Natural killer cell (primary cell): ENCODE measurements around the gene THPO. TPM values are rescaled to one million over a fixed set of nuclear protein-coding genes. Genes with fewer than 3 reads are reported as not detected.

ENCODE experiments used
- ATAC-seq, 3 donors: fragments of 150-1000 bp in 2 of 3; fragments of 200-7000 bp in 1 of 3; cut with Tn5 transposase; 1 replicate in 1 of 3; 2 replicates in 2 of 3; pipeline ENCODE4 v1.10.0; 2021; ENCODE audit warnings: mild to moderate bottlenecking in 2 of 3, moderate library complexity in 2 of 3
- DNase-seq, 2 donors: peaks; one replicate each; pipeline versions ENCODE4 v3.0.0 to v3.0.0-alpha.2; 2013 to 2021; ENCODE audit warnings: mixed read lengths in 1 of 2
- H3K27ac ChIP-seq: one replicate; pipeline ENCODE4 v1.5.1; 2013; ENCODE audit warnings: mild to moderate bottlenecking, low read length
- H3K27me3 ChIP-seq: one replicate; pipeline ENCODE4 v1.6.1; 2013; ENCODE audit warnings: low read length; ENCODE audit not compliant: control insufficient read depth, insufficient read depth
- H3K36me3 ChIP-seq: one replicate; pipeline ENCODE4 v1.6.1; 2013; ENCODE audit warnings: low read length; ENCODE audit not compliant: control insufficient read depth, insufficient read depth
- H3K4me1 ChIP-seq: one replicate; pipeline ENCODE4 v1.6.1; 2013; ENCODE audit warnings: low read length; ENCODE audit not compliant: control insufficient read depth, insufficient read depth
- H3K4me3 ChIP-seq: one replicate; pipeline ENCODE4 v1.5.1; 2013; ENCODE audit warnings: low read length
- H3K9me3 ChIP-seq: one replicate; pipeline ENCODE4 v1.6.1; 2013; ENCODE audit warnings: low read length; ENCODE audit not compliant: control insufficient read depth, insufficient read depth
- H3K27ac Mint-ChIP-seq, 2 donors: one replicate each; pipeline ENCODE4 v1.8.0; 2022; ENCODE audit warnings: mild to moderate bottlenecking in 2 of 2, mixed read lengths in 2 of 2, moderate library complexity in 1 of 2
- H3K27me3 Mint-ChIP-seq, 2 donors: one replicate each; pipeline ENCODE4 v1.8.0; 2022; ENCODE audit warnings: low read depth in 2 of 2, mixed read lengths in 2 of 2
- H3K36me3 Mint-ChIP-seq: one replicate; pipeline ENCODE4 v1.8.0; 2022; ENCODE audit warnings: mixed read lengths
- H3K4me1 Mint-ChIP-seq, 2 donors: one replicate each; pipeline ENCODE4 v1.8.0; 2022; ENCODE audit warnings: mixed read lengths in 2 of 2
- H3K4me3 Mint-ChIP-seq: one replicate; pipeline ENCODE4 v1.8.0; 2022; ENCODE audit warnings: mild to moderate bottlenecking, moderate library complexity, mixed read lengths
- H3K9me3 Mint-ChIP-seq, 2 donors: one replicate each; pipeline ENCODE4 v1.8.0; 2022; ENCODE audit warnings: mixed read lengths in 2 of 2
- WGBS: methylation state at CpG from one replicate; pipeline ENCODE4 v1.1.7; 2013; ENCODE audit warnings: missing lambda C conversion rate; ENCODE audit not compliant: insufficient coverage; 5-methylcytosine and 5-hydroxymethylcytosine counted together
- intact Hi-C: fragments of 100-400 bp; cut with micrococcal nuclease; formaldehyde crosslinking; loops from one replicate; pipeline ENCODE4 v1.14.2; 2022
- total RNA-seq, 4 donors: library from RNA; stranded (reverse); fragments of 120-200 nt in 1 of 4; gene quantifications; one replicate each; pipeline versions ENCODE4 v1.2.3 to v1.2.4, GENCODE V29; 2013 to 2022
- TF ChIP-seq, protein P1 (sequence below): fragments of 200-600 bp; IDR thresholded peaks from one replicate; pipeline ENCODE4 v1.8.0; 2022; ENCODE audit warnings: antibody characterized with exemption

Gene THPO
- total RNA-seq, 3 donors from 2014 or later (not counting 1 experiment from before 2014, with no cell fraction given), result not detected

DNA sequence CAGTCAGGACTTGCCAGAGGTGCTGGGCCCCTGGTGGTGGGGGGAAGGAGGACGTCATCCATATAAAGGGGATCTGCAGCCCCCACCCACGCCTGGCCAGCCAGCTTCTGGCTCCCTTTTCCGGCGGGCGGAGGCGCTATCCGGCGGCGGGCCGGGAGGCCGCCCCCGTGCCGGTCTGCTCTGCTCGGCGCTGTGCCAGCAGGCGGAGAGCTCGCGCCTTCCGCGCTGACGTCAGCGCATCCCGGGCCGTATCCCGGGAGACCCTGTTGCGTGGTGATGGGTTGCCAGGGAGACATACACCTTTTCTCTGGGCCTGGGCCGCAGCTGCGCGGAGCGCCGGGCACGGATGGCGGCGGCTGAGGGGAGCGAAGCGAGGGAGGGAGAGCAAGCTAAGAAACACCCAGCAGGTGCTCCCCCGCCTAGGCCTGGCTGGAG is 39.5 kb downstream of the THPO start:
- WGBS, result 64% methylated on average over 37 of the region's 37 CpGs
- Histone ChIP-seq H3K4me1 (peaks cover 23% of the 10 kb centered on the region), H3K27ac (no peak overlapping the region), H3K36me3 (peaks cover 18% of the 10 kb centered on the region), H3K4me3 (no peak overlapping the region), H3K27me3 (no peaks in the 10 kb centered on the region), H3K9me3 (no peaks in the 10 kb centered on the region)
- ATAC-seq, result no peak
- DNase-seq, result peak in 1 of 2 donors; percentile 54
- H3K4me3 Mint-ChIP-seq, result no peak overlapping the region
- no peak overlapping the region for H3K27ac Mint-ChIP-seq
- intact Hi-C loops, result no loop called here
- TF ChIP-seq, protein P1, sequence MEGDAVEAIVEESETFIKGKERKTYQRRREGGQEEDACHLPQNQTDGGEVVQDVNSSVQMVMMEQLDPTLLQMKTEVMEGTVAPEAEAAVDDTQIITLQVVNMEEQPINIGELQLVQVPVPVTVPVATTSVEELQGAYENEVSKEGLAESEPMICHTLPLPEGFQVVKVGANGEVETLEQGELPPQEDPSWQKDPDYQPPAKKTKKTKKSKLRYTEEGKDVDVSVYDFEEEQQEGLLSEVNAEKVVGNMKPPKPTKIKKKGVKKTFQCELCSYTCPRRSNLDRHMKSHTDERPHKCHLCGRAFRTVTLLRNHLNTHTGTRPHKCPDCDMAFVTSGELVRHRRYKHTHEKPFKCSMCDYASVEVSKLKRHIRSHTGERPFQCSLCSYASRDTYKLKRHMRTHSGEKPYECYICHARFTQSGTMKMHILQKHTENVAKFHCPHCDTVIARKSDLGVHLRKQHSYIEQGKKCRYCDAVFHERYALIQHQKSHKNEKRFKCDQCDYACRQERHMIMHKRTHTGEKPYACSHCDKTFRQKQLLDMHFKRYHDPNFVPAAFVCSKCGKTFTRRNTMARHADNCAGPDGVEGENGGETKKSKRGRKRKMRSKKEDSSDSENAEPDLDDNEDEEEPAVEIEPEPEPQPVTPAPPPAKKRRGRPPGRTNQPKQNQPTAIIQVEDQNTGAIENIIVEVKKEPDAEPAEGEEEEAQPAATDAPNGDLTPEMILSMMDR, result no peak
- H3K27me3 Mint-ChIP-seq, result peaks cover 0 to 7% of the 10 kb centered on the region in 2 donors
- no peaks in the 10 kb centered on the region for H3K9me3 Mint-ChIP-seq
- H3K4me1 Mint-ChIP-seq, result peaks cover 17 to 45% of the 10 kb centered on the region in 2 donors
- H3K36me3 Mint-ChIP-seq, result no peaks in the 10 kb centered on the region

DNA sequence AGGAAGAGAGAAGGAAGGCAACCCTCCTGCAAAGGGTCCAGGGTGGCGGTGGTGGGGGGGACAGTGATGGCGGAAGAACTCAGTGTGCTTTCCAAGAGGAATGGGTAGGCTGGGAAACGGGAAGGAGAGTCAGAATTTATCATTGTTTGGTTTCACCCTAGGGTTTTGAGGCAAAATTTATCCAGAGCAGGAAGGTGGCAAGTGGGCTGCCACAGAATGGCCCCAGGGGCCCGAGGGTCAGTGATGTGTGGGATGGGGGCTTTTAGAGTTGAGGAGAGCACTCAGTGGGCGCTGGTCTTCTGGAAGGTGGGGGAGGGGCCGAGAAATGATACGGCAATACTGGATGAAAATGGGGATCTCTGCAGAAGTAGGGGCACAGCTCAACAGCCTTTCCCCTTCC is 40.0 kb downstream of the THPO start:
- no peak for ATAC-seq
- no peak for DNase-seq
- Histone ChIP-seq H3K9me3 (no peaks in the 10 kb centered on the region), H3K4me3 (no peak overlapping the region), H3K27me3 (no peaks in the 10 kb centered on the region), H3K36me3 (peaks cover 23% of the 10 kb centered on the region), H3K27ac (no peak overlapping the region), H3K4me1 (peaks cover 23% of the 10 kb centered on the region)
- Mint-ChIP-seq H3K9me3 (no peaks in the 10 kb centered on the region), H3K27me3 (peaks cover 0 to 7% of the 10 kb centered on the region in 2 donors), H3K4me3 (peak overlapping the region; percentile 7), H3K27ac (peak overlapping the region in 1 of 2 donors; percentile 80), H3K4me1 (peaks cover 17 to 45% of the 10 kb centered on the region in 2 donors), H3K36me3 (no peaks in the 10 kb centered on the region)
- TF ChIP-seq, protein P1, result no peak
- intact Hi-C loops, result no loop called here
- WGBS, result 82% methylated on average over 7 of the region's 7 CpGs

DNA sequence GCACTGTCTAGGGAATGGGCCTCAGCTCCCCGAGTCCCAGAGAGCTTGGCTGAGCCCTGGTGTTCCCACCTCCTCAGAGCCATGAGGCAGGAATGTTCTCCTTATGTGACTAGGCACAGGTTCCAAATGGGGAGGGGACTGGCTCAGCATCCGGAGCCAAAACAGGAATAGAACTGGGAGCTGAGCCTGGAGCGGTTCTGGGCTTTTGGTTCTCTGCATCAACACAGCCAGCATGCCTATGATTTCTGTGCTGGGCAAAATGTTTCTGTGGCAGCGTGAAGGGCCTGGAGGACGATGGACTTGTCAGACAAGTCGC is 40.6 kb downstream of the THPO start, which contains the start of gene FAM131A:
Gene FAM131A, plus strand, starts transcription at position 202 of the 316 bp plus-strand sequence. Its CDS starts 31 bp downstream, at position 233.
- Mint-ChIP-seq H3K9me3 (no peaks in the 10 kb centered on the region), H3K27ac (peak within 1 kb of the TSS; percentile 78 to 80), H3K36me3 (peaks cover 5% of the 10 kb centered on the region), H3K27me3 (peaks cover 0 to 7% of the 10 kb centered on the region in 2 donors), H3K4me1 (peaks cover 17 to 45% of the 10 kb centered on the region in 2 donors), H3K4me3 (peak within 1 kb of the TSS; percentile 90)
- Histone ChIP-seq H3K36me3 (peaks cover 29% of the 10 kb centered on the region), H3K9me3 (no peaks in the 10 kb centered on the region), H3K27ac (peak within 1 kb of the TSS; percentile 97), H3K27me3 (no peaks in the 10 kb centered on the region), H3K4me3 (peak within 1 kb of the TSS; percentile 51), H3K4me1 (peaks cover 23% of the 10 kb centered on the region)
- DNase-seq (no peak), ATAC-seq (no peak)
- TF ChIP-seq, protein P1, result no peak
- WGBS, result 97% methylated on average over 6 of the region's 6 CpGs
- intact Hi-C loops, result no loop called here
